GM12891 (cell line): ENCODE results near the gene REPIN1.

ENCODE experiments used
- POLR2A ChIP-seq: IDR thresholded peaks from 2 replicates; pipeline ENCODE4 v1.6.1; 2011; ENCODE audit warnings: low read depth, low read length, control low read depth
- POLR2AphosphoS5 ChIP-seq: IDR thresholded peaks from 2 replicates; pipeline ENCODE4 v1.6.1; 2011; ENCODE audit warnings: low read depth, low read length, control low read depth
- TAF1 ChIP-seq: IDR thresholded peaks from 2 replicates; pipeline ENCODE4 v1.6.1; 2011; ENCODE audit warnings: low read depth, low read length, control low read depth

GRCh38 chr7:150401424-150401790 lies 32.8 kb downstream of the REPIN1 start:
- TF ChIP-seq TAF1 (no peak), POLR2A (no peak), POLR2AphosphoS5 (no peak)
